Right cardiac atrium (tissue), 5 donors: ENCODE results near the gene DUOX1. TPM values are rescaled to one million over a fixed set of nuclear protein-coding genes. Genes with fewer than 3 reads are reported as not detected.
A peak's percentile ranks its signal among the peaks of the same experiment; 100 is the strongest.

Experiments used
- ATAC-seq, 2 donors: fragments of 200-7000 bp; cut with Tn5 transposase; one replicate each; pipeline versions ENCODE4 v1.8.0 to v1.9.1; 2020; ENCODE audit warnings: moderate library complexity in 2 of 2, mild to moderate bottlenecking in 1 of 2
- DNase-seq, 3 donors: peaks; one replicate each; pipeline ENCODE4 v3.0.0-alpha.2; 2020
- H3K27ac ChIP-seq: one replicate; pipeline ENCODE4 v1.5.1; 2013; ENCODE audit warnings: mild to moderate bottlenecking, low read length, control low read depth, moderate library complexity
- H3K27me3 ChIP-seq: one replicate; pipeline ENCODE4 v1.6.1; 2013; ENCODE audit not compliant: control insufficient read depth, insufficient read depth
- H3K4me1 ChIP-seq: one replicate; pipeline ENCODE4 v1.6.1; 2013; ENCODE audit warnings: low read length; ENCODE audit not compliant: control insufficient read depth, insufficient read depth
- H3K4me3 ChIP-seq: one replicate; pipeline ENCODE4 v1.5.1; 2013; ENCODE audit warnings: low read length, control low read depth
- H3K9me3 ChIP-seq: one replicate; pipeline ENCODE4 v1.6.1; 2013; ENCODE audit warnings: low read length; ENCODE audit not compliant: control insufficient read depth
- WGBS: extraction: QIAGEN DNeasy Blood & Tissue Kit; methylation state at CpG from one replicate; pipeline ENCODE4 v1.1.7; 2013; 5-methylcytosine and 5-hydroxymethylcytosine counted together
- intact Hi-C, 4 donors: fragments of 100-400 bp; cut with DNase I; formaldehyde crosslinking; loops; one replicate each; pipeline versions ENCODE4 v1.11.0 to v1.14.0; 2022 to 2023
- polyA plus RNA-seq: library from polyadenylated mRNA; stranded (reverse); fragments of 200-250 nt; gene quantifications from one replicate; pipeline ENCODE4 v1.2.3, GENCODE V29; 2013
- total RNA-seq, 4 donors: library from RNA; stranded (reverse); fragmentation: NEBNext Ultra II Directional; extraction: Animal tissue kit (Norgen Biotek cat#: 25700); gene quantifications; one replicate each; pipeline ENCODE4 v1.2.1, GENCODE V29; 2021
- donor health status: healthy with polysubstance abuse.
- donor health status: DM: no; HTN: yes; CAD: no.
- donor health status: DM: no; HTN: no; CAD: no.
- donor health status: DM: no; HTN: yes; CAD: no; lungs with severe emphysema.
- donor health status: DM: yes; HTN: yes; CAD: no.

Gene DUOX1
- total and polyA plus RNA-seq, 5 donors: 1.9 to 6.1 (median 3.3) TPM

- DNase-seq (peak; percentile 91 to 96 (median 96)), ATAC-seq (peak; percentile 80 to 84)
- Histone ChIP-seq H3K27ac (peak overlapping the region; percentile 99), H3K27me3 (no peaks in the 10 kb centered on the region), H3K9me3 (no peaks in the 10 kb centered on the region), H3K4me3 (peak overlapping the region; percentile 79), H3K4me1 (peaks cover 2% of the 10 kb centered on the region)
- intact Hi-C loops: loop anchor here in 3 of 4 donors (5.0 to 10.0 kb wide), 5 partner anchors 33 to 202 kb away; partner anchors contain the start of gene GATM (in 1 of the 3)
- under 1% methylated on average over 34 of the region's 34 CpGs for WGBS
Measured at GRCh38 chr15:45200001-45200798, 70.4 kb downstream of the DUOX1 start.

GRCh38 chr15:45200799-45201556 is 71.2 kb downstream of the DUOX1 start:
- peak; percentile 47 to 55 for ATAC-seq
- DNase-seq: peak; percentile 81 to 89 (median 88)
- Histone ChIP-seq H3K27ac (peak overlapping the region; percentile 98), H3K9me3 (no peaks in the 10 kb centered on the region), H3K27me3 (no peaks in the 10 kb centered on the region), H3K4me1 (peaks cover 2% of the 10 kb centered on the region), H3K4me3 (peak overlapping the region; percentile 62)
- intact Hi-C loops: loop anchor here in 3 of 4 donors (5.0 to 10.0 kb wide), 5 partner anchors 34 to 201 kb away; partner anchors contain the start of gene GATM (in 1 of the 3)
- WGBS: 5% methylated on average over 34 of the region's 34 CpGs

GRCh38 chr15:45201557-45201859 is 71.7 kb downstream of the DUOX1 start:
- DNase-seq: no peak
- no peaks in the 10 kb centered on the region for H3K27me3 ChIP-seq
- WGBS: 89% methylated on average over 3 of the region's 3 CpGs
- no peak for ATAC-seq
- peaks cover 2% of the 10 kb centered on the region for H3K4me1 ChIP-seq
- no peak overlapping the region for H3K27ac ChIP-seq
- no peaks in the 10 kb centered on the region for H3K9me3 ChIP-seq
- no peak overlapping the region for H3K4me3 ChIP-seq
- intact Hi-C loops: loop anchor here in 3 of 4 donors (5.0 to 10.0 kb wide), 5 partner anchors 34 to 201 kb away; partner anchors contain the start of gene GATM (in 1 of the 3)

GRCh38 chr15:45201869-45202268 is 72.1 kb downstream of the DUOX1 start:
- Histone ChIP-seq H3K9me3 (no peaks in the 10 kb centered on the region), H3K27me3 (no peaks in the 10 kb centered on the region), H3K4me3 (no peak overlapping the region), H3K4me1 (peaks cover 2% of the 10 kb centered on the region), H3K27ac (no peak overlapping the region)
- intact Hi-C loops: loop anchor here in 3 of 4 donors (5.0 to 10.0 kb wide), 5 partner anchors 35 to 200 kb away; partner anchors contain the start of gene GATM (in 1 of the 3)
- DNase-seq (no peak), ATAC-seq (no peak)
- WGBS: 91% methylated on average over 7 of the region's 7 CpGs

- H3K4me3 ChIP-seq: no peak overlapping the region
- DNase-seq: peak in 2 of 3 donors; percentile 56 to 81
- no peaks in the 10 kb centered on the region for H3K9me3 ChIP-seq
- 22% methylated on average over 4 of the region's 4 CpGs for WGBS
- peaks cover 2% of the 10 kb centered on the region for H3K4me1 ChIP-seq
- H3K27ac ChIP-seq: peak overlapping the region; percentile 59
- intact Hi-C loops: loop anchor here in 3 of 4 donors (5.0 to 10.0 kb wide), 5 partner anchors 36 to 199 kb away; partner anchors contain the start of gene GATM (in 1 of the 3)
- H3K27me3 ChIP-seq: no peaks in the 10 kb centered on the region
- ATAC-seq: peak in 1 of 2 donors; percentile 2
Measured at GRCh38 chr15:45203182-45203581, 73.4 kb downstream of the DUOX1 start.

GRCh38 chr15:45205192-45205591 is 75.4 kb downstream of the DUOX1 start:
- DNase-seq (peak in 2 of 3 donors; percentile 49 to 69), ATAC-seq (no peak)
- no peaks in the 10 kb centered on the region for H3K9me3 ChIP-seq
- under 1% methylated on average over 2 of the region's 2 CpGs for WGBS
- H3K4me1 ChIP-seq: peaks cover 2% of the 10 kb centered on the region
- H3K27me3 ChIP-seq: no peaks in the 10 kb centered on the region
- intact Hi-C loops: loop anchor here in 2 of 4 donors (10.0 kb wide), 2 partner anchors 60 to 170 kb away; partner anchors contain the start of gene GATM (in 1 of the 2)
- no peak overlapping the region for H3K4me3 ChIP-seq
- no peak overlapping the region for H3K27ac ChIP-seq

GRCh38 chr15:45212493-45212892 is 82.7 kb downstream of the DUOX1 start:
- ATAC-seq: no peak

More at GRCh38 chr15:45212493-45212892, 82.7 kb downstream of the DUOX1 start:
- Histone ChIP-seq H3K4me3 (no peak overlapping the region), H3K27ac (no peak overlapping the region), H3K27me3 (no peaks in the 10 kb centered on the region), H3K4me1 (no peaks in the 10 kb centered on the region), H3K9me3 (no peaks in the 10 kb centered on the region)
- intact Hi-C loops: no loop called here
- WGBS: 84% methylated on average over 1 of the region's 1 CpG
- no peak for DNase-seq

Other genes with a start within 250 kb of the DUOX1 start
- gene TERB2, start 173.3 kb upstream of the DUOX1 start, total RNA-seq: not detected
- gene TERB2, start 173.3 kb upstream of the DUOX1 start, polyA plus RNA-seq: not detected
- gene SORD, start 106.8 kb upstream of the DUOX1 start, total RNA-seq: 10 to 100 TPM; 11.0 to 14.7 (median 12.9) TPM
- gene SORD, start 106.8 kb upstream of the DUOX1 start, polyA plus RNA-seq: 5.5 TPM
- gene DUOX2, start 15.8 kb upstream of the DUOX1 start, total RNA-seq: under 1 TPM; 0.39 to 0.63 (median 0.43) TPM
- 0.41 TPM for gene DUOX2, start 15.8 kb upstream of the DUOX1 start, polyA plus RNA-seq
- not detected for gene DUOXA2, start 15.7 kb upstream of the DUOX1 start, total RNA-seq
- 0.05 TPM for gene DUOXA2, start 15.7 kb upstream of the DUOX1 start, polyA plus RNA-seq
- gene DUOXA1, start 115 bp upstream of the DUOX1 start, total RNA-seq: 1 to 10 TPM in 3 of 4 donors, under 1 TPM in 1; 0.72 to 2.1 (median 1.7) TPM
- 1.2 TPM for gene DUOXA1, start 115 bp upstream of the DUOX1 start, polyA plus RNA-seq
- gene SHF, start 58.0 kb downstream of the DUOX1 start, total RNA-seq: 10 to 100 TPM in 2 of 4 donors, 1 to 10 TPM in 2; 8.1 to 13.2 (median 10.6) TPM
- gene SHF, start 58.0 kb downstream of the DUOX1 start, polyA plus RNA-seq: 8.8 TPM
- not detected for gene SLC28A2, start 122.2 kb downstream of the DUOX1 start, total RNA-seq
- not detected for gene SLC28A2, start 122.2 kb downstream of the DUOX1 start, polyA plus RNA-seq
- gene GATM, start 248.6 kb downstream of the DUOX1 start, total RNA-seq: 10 to 100 TPM; 22.2 to 33.8 (median 31.2) TPM
- gene GATM, start 248.6 kb downstream of the DUOX1 start, polyA plus RNA-seq: 12.9 TPM